LHCN-M2 (cell line): ENCODE results near the gene NPHP3. TPM values are rescaled to one million over a fixed set of nuclear protein-coding genes. Genes with fewer than 3 reads are reported as not detected.
A peak's percentile ranks its signal among the peaks of the same experiment; 100 is the strongest.

Source experiments
- DNase-seq: peaks from one replicate; pipeline ENCODE4 v3.0.0-alpha.2; 2012; ENCODE audit warnings: low read depth
- total RNA-seq: library from RNA; depleted of rRNA; stranded (reverse); fragments of >200 nt; gene quantifications from 2 replicates; pipeline ENCODE4 v1.2.3, GENCODE V29; 2014

NPHP3 gene
- total RNA-seq, 1 experiment from 2014 or later = 43.0 TPM

GRCh38 chr3:132690040-132690439 is 32.2 kb downstream of the NPHP3 start:
- DNase-seq = no peak

- no peak for DNase-seq
These were observed 40.0 kb downstream of the NPHP3 start for GRCh38 chr3:132682201-132682600.

GRCh38 chr3:132681421-132681820 is 40.8 kb downstream of the NPHP3 start:
- DNase-seq = no peak

GRCh38 chr3:132679911-132680310 is 42.3 kb downstream of the NPHP3 start:
- peak; percentile 41 for DNase-seq

- DNase-seq = no peak
These were observed 46.8 kb downstream of the NPHP3 start for GRCh38 chr3:132675408-132675807.

GRCh38 chr3:132669256-132669777 is 52.9 kb downstream of the NPHP3 start:
- peak; percentile 52 for DNase-seq

- DNase-seq = no peak
These were observed 56.9 kb downstream of the NPHP3 start for GRCh38 chr3:132665230-132665745.

- no peak for DNase-seq
These were observed 60.0 kb downstream of the NPHP3 start for GRCh38 chr3:132662212-132662611.

- DNase-seq = no peak
These were observed 61.1 kb downstream of the NPHP3 start for GRCh38 chr3:132661101-132661500.

- peak; percentile 34 for DNase-seq
These were observed 61.5 kb downstream of the NPHP3 start for GRCh38 chr3:132660811-132661070.

GRCh38 chr3:132660052-132660810 is 62.0 kb downstream of the NPHP3 start, which contains the start of gene UBA5:
TSS of gene UBA5 (plus strand) at chr3:132660329. CDS start at chr3:132660538, 209 bp downstream.
- DNase-seq = peak; percentile 65

GRCh38 chr3:132659365-132660051 is 62.7 kb downstream of the NPHP3 start, which contains the start of gene ACAD11:
TSS of gene ACAD11 (minus strand) at chr3:132659809. CDS start at chr3:132659751, 58 bp downstream.
- DNase-seq = peak; percentile 69

GRCh38 chr3:132659000-132659364 is 63.2 kb downstream of the NPHP3 start:
- DNase-seq = no peak

GRCh38 chr3:132657869-132658747 is 64.1 kb downstream of the NPHP3 start:
- DNase-seq = no peak

- DNase-seq = no peak
These were observed 66.7 kb downstream of the NPHP3 start for GRCh38 chr3:132655471-132655870.

- no peak for DNase-seq
These were observed 67.5 kb downstream of the NPHP3 start for GRCh38 chr3:132654721-132655120.

- DNase-seq = no peak
These were observed 68.0 kb downstream of the NPHP3 start for GRCh38 chr3:132654190-132654589.

GRCh38 chr3:132652640-132653270 is 69.5 kb downstream of the NPHP3 start:
- peak; percentile 41 for DNase-seq

GRCh38 chr3:132650153-132650552 is 72.1 kb downstream of the NPHP3 start:
- DNase-seq = no peak

- no peak for DNase-seq
These were observed 77.2 kb downstream of the NPHP3 start for GRCh38 chr3:132645058-132645457.

GRCh38 chr3:132643366-132643765 is 78.8 kb downstream of the NPHP3 start:
- no peak for DNase-seq
